K562 (cell line): ENCODE data around the gene SUCLG1. TPM values are rescaled to one million over a fixed set of nuclear protein-coding genes. Genes with fewer than 3 reads are reported as not detected.

Experiments
- ATAC-seq: fragments of 200-7000 bp; cut with Tn5 transposase; 3 replicates; pipeline ENCODE4 v1.9.1; 2020; ENCODE audit warnings: moderate library complexity
- BruUV-seq: library from RNA; stranded (reverse); fragments of 400-500 nt; replicated peaks from 2 replicates; lab custom pipeline; 2021; lab: Mats Ljungman, UMichigan
- CTCF ChIA-PET: fragments of 300-600 bp; formaldehyde crosslinking; extraction: SDS; loops from one replicate; lab custom pipeline; 2021; ENCODE audit warnings: low intra/inter-chr PET ratio; lab: Yijun Ruan, JAX
- POLR2A ChIA-PET: fragments of 300-600, 350-650 bp; sonication (Branson Sonifier 250); formaldehyde crosslinking; extraction: SDS; loops from one replicate; lab custom pipeline; 2021; ENCODE audit warnings: antibody characterized with exemption, inconsistent platforms; lab: Yijun Ruan, JAX
- DNase-seq, 4 experiments: peaks; one replicate each; pipeline versions ENCODE4 v3.0.0 to v3.0.0-alpha.2; 2011 to 2018; ENCODE audit warnings: low spot score in 3 of 4, mixed read lengths in 3 of 4; ENCODE audit errors: extremely low read depth in 1 of 4
- FAIRE-seq: peaks from 2 replicates; lab custom pipeline; 2011; peaks lifted over from hg19 to GRCh38; lab: Jason Lieb, UNC
- H2AFZ ChIP-seq: 2 replicates; pipeline ENCODE4 v1.6.0; 2011; ENCODE audit warnings: low read depth, low read length, control low read depth, inconsistent platforms
- H3K27ac ChIP-seq: fragments of 200-600 bp; 3 replicates; pipeline ENCODE4 v1.8.0; 2011; ENCODE audit warnings: low read depth, mild to moderate bottlenecking, control low read depth, inconsistent platforms, low read length, moderate library complexity, mixed read lengths; ENCODE audit errors: extremely low read depth
- H3K27me3 ChIP-seq, 2 experiments: fragments of 300-600 bp in 1 of 2; 2 replicates in 1 of 2; 3 replicates in 1 of 2; pipeline versions ENCODE4 v1.6.0 to v1.8.0; 2011; ENCODE audit warnings: inconsistent platforms in 2 of 2, low read length in 2 of 2, mild to moderate bottlenecking in 1 of 2, mixed read lengths in 1 of 2, moderate library complexity in 1 of 2; ENCODE audit not compliant: control insufficient read depth in 2 of 2, insufficient read depth in 2 of 2
- H3K36me3 ChIP-seq: fragments of 300-600 bp; 3 replicates; pipeline ENCODE4 v1.8.0; 2011; ENCODE audit warnings: mild to moderate bottlenecking, low read length, inconsistent platforms; ENCODE audit not compliant: control insufficient read depth, insufficient read depth
- H3K4me1 ChIP-seq, 2 experiments: fragments of 200-600 bp in 1 of 2; replicated peaks in 1 of 2; 2 replicates in 1 of 2; 3 replicates in 1 of 2; pipeline versions ENCODE4 v1.5.1 to v1.8.0; 2011; ENCODE audit warnings: inconsistent platforms in 2 of 2, low read length in 2 of 2, mild to moderate bottlenecking in 1 of 2, mixed read lengths in 1 of 2, moderate library complexity in 1 of 2; ENCODE audit not compliant: control insufficient read depth in 2 of 2, insufficient read depth in 2 of 2
- H3K4me2 ChIP-seq: 2 replicates; pipeline ENCODE4 v1.6.1; 2011; ENCODE audit warnings: low read length, control low read depth, inconsistent platforms, mixed read lengths; ENCODE audit not compliant: insufficient read depth
- H3K4me3 ChIP-seq: fragments of 200-600 bp; sonication (generic), shearing (Covaris generic); 2 replicates; pipeline ENCODE4 v1.5.1; 2016; ENCODE audit warnings: control low read depth, inconsistent platforms
- H3K79me2 ChIP-seq: fragments of 200-600 bp; 3 replicates; pipeline ENCODE4 v1.8.0; 2011; ENCODE audit warnings: low read length, inconsistent platforms; ENCODE audit not compliant: control insufficient read depth, insufficient read depth
- H3K9ac ChIP-seq, 2 experiments: 2 replicates each; pipeline versions ENCODE4 v1.6.0 to v1.6.1; 2011; ENCODE audit warnings: low read depth in 2 of 2, low read length in 2 of 2, control low read depth in 1 of 2, inconsistent platforms in 1 of 2, mild to moderate bottlenecking in 1 of 2, mixed read lengths in 1 of 2; ENCODE audit not compliant: insufficient read depth in 1 of 2
- H3K9me1 ChIP-seq: one replicate; pipeline ENCODE4 v1.6.0; 2011; ENCODE audit warnings: inconsistent platforms, mild to moderate bottlenecking, low read length, moderate library complexity; ENCODE audit not compliant: control insufficient read depth, insufficient read depth
- H3K9me3 ChIP-seq: replicated peaks from 2 replicates; pipeline ENCODE4 v1.5.1; 2011; ENCODE audit warnings: low read depth, low read length, inconsistent platforms; ENCODE audit not compliant: control insufficient read depth, insufficient read depth
- H4K20me1 ChIP-seq: replicated peaks from 2 replicates; pipeline ENCODE4 v1.6.1; 2011; ENCODE audit warnings: low read length, inconsistent platforms, mixed read lengths; ENCODE audit not compliant: control insufficient read depth, insufficient read depth
- CBX2 ChIP-seq: fragments of 200-600 bp; sonication (generic); IDR thresholded peaks from one replicate; pipeline ENCODE4 v1.6.1; 2012; ENCODE audit warnings: mild to moderate bottlenecking, low read length, inconsistent platforms; ENCODE audit not compliant: insufficient read depth, poor library complexity, severe bottlenecking
- CREB1 ChIP-seq, 2 experiments: sonication (generic) in 1 of 2; formaldehyde crosslinking in 1 of 2; IDR thresholded peaks; 2 replicates each; pipeline versions ENCODE4 v1.6.1 to v1.8.0; 2012 to 2022; ENCODE audit warnings: inconsistent platforms in 1 of 2, mild to moderate bottlenecking in 1 of 2, missing genetic modification reagents in 1 of 2, moderate library complexity in 1 of 2
- GATAD2B ChIP-seq: fragments of 450-650 bp; IDR thresholded peaks from 2 replicates; pipeline ENCODE4 v1.6.1; 2017; ENCODE audit warnings: mild to moderate bottlenecking, borderline replicate concordance
- HNRNPH1 ChIP-seq: fragments of 200-400 bp; formaldehyde crosslinking; optimal IDR thresholded peaks from 2 replicates; pipeline ENCODE3; 2017; ENCODE audit warnings: low read depth, mild to moderate bottlenecking, low read length, moderate library complexity
- NCOA6 ChIP-seq: fragments of 450-650 bp; IDR thresholded peaks from 2 replicates; pipeline ENCODE4 v1.6.1; 2017; ENCODE audit warnings: mild to moderate bottlenecking
- NRF1 ChIP-seq, 2 experiments: fragments of 450-650 bp; IDR thresholded peaks in 1 of 2; conservative IDR thresholded peaks in 1 of 2; 2 replicates each; pipeline ENCODE4 v1.6.1; 2014; ENCODE audit warnings: mild to moderate bottlenecking in 2 of 2
- RAD21 ChIP-seq, 2 experiments: fragments of 250-450 bp in 1 of 2; fragments of 450-650 bp in 1 of 2; sonication (Bioruptor Pico) in 1 of 2; formaldehyde crosslinking in 1 of 2; IDR thresholded peaks in 1 of 2; conservative IDR thresholded peaks in 1 of 2; 2 replicates each; pipeline versions ENCODE4 v1.4.0 to v1.8.0; 2020 to 2022; ENCODE audit warnings: mild to moderate bottlenecking in 2 of 2, moderate library complexity in 1 of 2
- RBM17 ChIP-seq: fragments of 200-400 bp; formaldehyde crosslinking; IDR thresholded peaks from 2 replicates; pipeline ENCODE4 v1.6.1; 2017; ENCODE audit warnings: low read depth, mild to moderate bottlenecking, low read length, borderline replicate concordance
- SRF ChIP-seq, 2 experiments: fragments of 250-450, 450-650 bp in 1 of 2; sonication (Bioruptor Pico) in 1 of 2; sonication (generic) in 1 of 2; formaldehyde crosslinking; IDR thresholded peaks; 2 replicates each; pipeline versions ENCODE4 v1.5.0 to v1.5.1; 2020 to 2022; ENCODE audit warnings: mild to moderate bottlenecking in 1 of 2, missing genetic modification reagents in 1 of 2
- TAF1 ChIP-seq: IDR thresholded peaks from 2 replicates; pipeline ENCODE4 v1.6.1; 2011; ENCODE audit warnings: mild to moderate bottlenecking, low read length, moderate library complexity; ENCODE audit not compliant: insufficient read depth, control insufficient read depth, severe bottlenecking; ENCODE audit errors: extremely low read depth
- ZNF785 ChIP-seq: fragments of 250-450 bp; sonication (Bioruptor Pico); IDR thresholded peaks from 2 replicates; pipeline ENCODE4 v1.4.0; 2020; ENCODE audit warnings: mild to moderate bottlenecking
- WGBS: fragments of 100-300 bp; shearing (Covaris generic); methylation state at CpG from one replicate; pipeline ENCODE4 v1.1.6; 2016; ENCODE audit warnings: low coverage, mixed read lengths; ENCODE audit not compliant: insufficient coverage; ENCODE audit errors: missing lambda C conversion rate; 5-methylcytosine and 5-hydroxymethylcytosine counted together
- in situ Hi-C: fragments of 300-500 bp; cut with MboI; formaldehyde crosslinking; loops from 4 replicates; pipeline ENCODE4 v1.15.0; 2018; ENCODE audit warnings: inconsistent platforms, mixed read lengths
- intact Hi-C: fragments of 100-400 bp; cut with micrococcal nuclease; formaldehyde crosslinking; loops from 2 replicates; pipeline ENCODE4 v1.14.2; 2022
- polyA plus RNA-seq, 8 experiments: library from polyadenylated mRNA; depleted of rRNA in 4 of 8; stranded (reverse) in 5 of 8; unstranded in 3 of 8; fragments of >200 nt; fragmentation: Nextera tagmentation in 2 of 8; fragmentation: Illumina TruSeq in 1 of 8; extraction: Ambion mirVana in 2 of 8; extraction: Trizol in 1 of 8; gene quantifications; 2 replicates each; pipeline versions ENCODE4 v1.2.1 to v1.2.3, GENCODE V29; 2011 to 2014; ENCODE audit warnings: inconsistent platforms in 1 of 8, missing spikeins in 1 of 8
- total RNA-seq, 7 experiments: library from RNA; depleted of rRNA in 6 of 7; stranded (reverse); fragments of >200 nt in 6 of 7; fragmentation: Illumina TruSeq in 2 of 7; extraction: Trizol in 2 of 7; gene quantifications; 2 replicates each; pipeline versions ENCODE4 v1.2.1 to v1.2.3, GENCODE V29; 2011 to 2021; ENCODE audit warnings: low replicate concordance in 1 of 7
- TF ChIP-seq, protein P1 (sequence below): fragments of 200-400 bp; formaldehyde crosslinking; IDR thresholded peaks from 2 replicates; pipeline ENCODE4 v1.6.1; 2017; ENCODE audit warnings: mild to moderate bottlenecking, low read depth, low read length, moderate library complexity
- TF ChIP-seq, protein P2 (sequence below): fragments of 450-650 bp; formaldehyde crosslinking; conservative IDR thresholded peaks from 2 replicates; pipeline ENCODE4 v1.4.0; 2022; ENCODE audit warnings: mild to moderate bottlenecking, missing genetic modification characterization

The SUCLG1 gene
- total and polyA plus RNA-seq, 9 of the 15 experiments (the other 6 are each of a cell fraction or from before 2014, with no cell fraction given): 90.5 to 325 (median 115) TPM

DNA sequence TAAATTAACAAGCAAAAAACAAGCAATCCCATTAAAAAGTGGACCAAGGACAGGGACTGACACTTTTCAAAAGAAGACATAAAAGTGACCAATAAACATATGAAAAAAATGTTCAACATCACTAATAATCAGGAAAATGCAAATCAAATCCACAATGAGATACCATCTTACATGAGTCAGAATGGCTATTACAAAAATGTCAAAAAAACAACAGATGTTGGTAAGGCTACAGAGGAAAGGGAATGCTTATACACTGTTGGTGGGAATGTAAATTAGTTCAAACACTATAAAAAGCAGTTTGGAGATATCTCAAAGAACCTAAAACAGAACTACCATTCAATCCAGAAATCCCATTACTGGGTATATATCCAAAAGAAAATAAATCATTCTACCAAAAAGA is 78.2 kb downstream of the SUCLG1 start:
- Histone ChIP-seq H3K4me1 (no peaks in the 10 kb centered on the region), H3K9me1 (no peaks in the 10 kb centered on the region), H4K20me1 (no peaks in the 10 kb centered on the region), H3K9ac (no peak overlapping the region), H3K27me3 (no peaks in the 10 kb centered on the region), H3K79me2 (no peaks in the 10 kb centered on the region), H3K4me3 (no peak overlapping the region), H3K36me3 (no peaks in the 10 kb centered on the region), H3K9me3 (no peaks in the 10 kb centered on the region), H3K4me2 (no peak overlapping the region), H3K27ac (no peak overlapping the region), H2AFZ (no peak overlapping the region)
- intact Hi-C loops: no loop called here
- in situ Hi-C loops: no loop called here
- ChIA-PET CTCF (no interaction called here), POLR2A (no interaction called here)
- DNase-seq: no peak
- TF ChIP-seq RAD21 (CRISPR knock-in tag; conservative IDR thresholded peaks at IDR 0.05 in 1 of 2, IDR thresholded peaks at IDR 0.05 in 1 of 2): no peak
- no peak for TF ChIP-seq GATAD2B
- no peak for TF ChIP-seq RBM17
- no peak for TF ChIP-seq NCOA6
- no TSS peak for BruUV-seq
- FAIRE-seq: no peak
- ATAC-seq: no peak

DNA sequence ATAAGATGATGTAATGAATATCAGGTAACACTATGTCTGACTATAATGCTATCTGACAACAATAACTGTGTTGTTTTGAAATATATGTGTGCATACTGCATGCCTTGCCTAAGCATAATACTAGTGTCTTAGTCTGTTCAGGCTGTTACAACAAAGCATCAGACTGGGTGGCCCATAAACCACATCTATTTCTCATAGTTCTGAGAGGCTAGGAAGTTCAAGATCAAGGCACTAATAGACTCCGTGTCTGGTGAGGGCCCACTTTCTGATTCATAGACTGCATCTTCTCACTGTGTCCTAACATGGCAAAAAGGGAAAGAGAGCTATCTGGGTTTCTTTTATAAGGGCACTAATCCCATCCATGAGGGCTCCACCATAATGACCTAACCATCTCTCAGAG is 80.1 kb downstream of the SUCLG1 start:
- ChIA-PET CTCF (no interaction called here), POLR2A (no interaction called here)
- H3K27me3 ChIP-seq: no peaks in the 10 kb centered on the region
- ATAC-seq (no peak), FAIRE-seq (no peak), DNase-seq (no peak)
- no peak overlapping the region for H3K27ac ChIP-seq
- H3K9ac ChIP-seq: no peak overlapping the region
- WGBS: 0% methylated on average over 1 of the region's 1 CpG
- no peak overlapping the region for H3K4me3 ChIP-seq
- no peak overlapping the region for H2AFZ ChIP-seq
- no peaks in the 10 kb centered on the region for H4K20me1 ChIP-seq
- no peak overlapping the region for H3K4me2 ChIP-seq
- no peaks in the 10 kb centered on the region for H3K9me1 ChIP-seq
- no peaks in the 10 kb centered on the region for H3K79me2 ChIP-seq
- BruUV-seq: no TSS peak
- intact Hi-C loops: no loop called here
- in situ Hi-C loops: no loop called here
- no peaks in the 10 kb centered on the region for H3K9me3 ChIP-seq
- H3K4me1 ChIP-seq: no peaks in the 10 kb centered on the region
- no peaks in the 10 kb centered on the region for H3K36me3 ChIP-seq
- TF ChIP-seq, protein P1, sequence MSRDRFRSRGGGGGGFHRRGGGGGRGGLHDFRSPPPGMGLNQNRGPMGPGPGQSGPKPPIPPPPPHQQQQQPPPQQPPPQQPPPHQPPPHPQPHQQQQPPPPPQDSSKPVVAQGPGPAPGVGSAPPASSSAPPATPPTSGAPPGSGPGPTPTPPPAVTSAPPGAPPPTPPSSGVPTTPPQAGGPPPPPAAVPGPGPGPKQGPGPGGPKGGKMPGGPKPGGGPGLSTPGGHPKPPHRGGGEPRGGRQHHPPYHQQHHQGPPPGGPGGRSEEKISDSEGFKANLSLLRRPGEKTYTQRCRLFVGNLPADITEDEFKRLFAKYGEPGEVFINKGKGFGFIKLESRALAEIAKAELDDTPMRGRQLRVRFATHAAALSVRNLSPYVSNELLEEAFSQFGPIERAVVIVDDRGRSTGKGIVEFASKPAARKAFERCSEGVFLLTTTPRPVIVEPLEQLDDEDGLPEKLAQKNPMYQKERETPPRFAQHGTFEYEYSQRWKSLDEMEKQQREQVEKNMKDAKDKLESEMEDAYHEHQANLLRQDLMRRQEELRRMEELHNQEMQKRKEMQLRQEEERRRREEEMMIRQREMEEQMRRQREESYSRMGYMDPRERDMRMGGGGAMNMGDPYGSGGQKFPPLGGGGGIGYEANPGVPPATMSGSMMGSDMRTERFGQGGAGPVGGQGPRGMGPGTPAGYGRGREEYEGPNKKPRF: no peak
- TF ChIP-seq CBX2: no peak
- no peak for TF ChIP-seq SRF (CRISPR knock-in tag; IDR thresholded peaks at IDR 0.05)
- no peak for TF ChIP-seq HNRNPH1
- TF ChIP-seq CREB1 (IDR thresholded peaks at IDR 0.05): no peak
- TF ChIP-seq CREB1 (CRISPR knock-in tag; IDR thresholded peaks at IDR 0.05): no peak
- TF ChIP-seq NRF1 (conservative IDR thresholded peaks at IDR 0.05 in 1 of 2, IDR thresholded peaks at IDR 0.05 in 1 of 2): no peak
- TF ChIP-seq, protein P2, sequence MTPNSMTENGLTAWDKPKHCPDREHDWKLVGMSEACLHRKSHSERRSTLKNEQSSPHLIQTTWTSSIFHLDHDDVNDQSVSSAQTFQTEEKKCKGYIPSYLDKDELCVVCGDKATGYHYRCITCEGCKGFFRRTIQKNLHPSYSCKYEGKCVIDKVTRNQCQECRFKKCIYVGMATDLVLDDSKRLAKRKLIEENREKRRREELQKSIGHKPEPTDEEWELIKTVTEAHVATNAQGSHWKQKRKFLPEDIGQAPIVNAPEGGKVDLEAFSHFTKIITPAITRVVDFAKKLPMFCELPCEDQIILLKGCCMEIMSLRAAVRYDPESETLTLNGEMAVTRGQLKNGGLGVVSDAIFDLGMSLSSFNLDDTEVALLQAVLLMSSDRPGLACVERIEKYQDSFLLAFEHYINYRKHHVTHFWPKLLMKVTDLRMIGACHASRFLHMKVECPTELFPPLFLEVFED (CRISPR knock-in tag): no peak
- no peak for TF ChIP-seq ZNF785 (CRISPR knock-in tag)
- no peak for TF ChIP-seq TAF1
